LNCaP clone FGC (cell line): ENCODE data around the gene ERGIC1.

Experiments used
- DNase-seq: peaks from one replicate; pipeline ENCODE4 v3.0.0-alpha.2; 2011; ENCODE audit warnings: low read depth
- H3K4me3 ChIP-seq: 2 replicates; pipeline ENCODE4 v1.5.1; 2011; ENCODE audit warnings: mild to moderate bottlenecking, low read depth, low read length, control low read depth
- TF ChIP-seq, protein P1 (sequence below): IDR thresholded peaks from 2 replicates; pipeline ENCODE4 v1.5.1; 2012; ENCODE audit warnings: mild to moderate bottlenecking; ENCODE audit not compliant: control insufficient read depth, insufficient read depth; ENCODE audit errors: extremely low read depth

ERGIC1 gene

GRCh38 chr5:172898843-172899369 is 64.9 kb downstream of the ERGIC1 start:
- TF ChIP-seq, protein P1, sequence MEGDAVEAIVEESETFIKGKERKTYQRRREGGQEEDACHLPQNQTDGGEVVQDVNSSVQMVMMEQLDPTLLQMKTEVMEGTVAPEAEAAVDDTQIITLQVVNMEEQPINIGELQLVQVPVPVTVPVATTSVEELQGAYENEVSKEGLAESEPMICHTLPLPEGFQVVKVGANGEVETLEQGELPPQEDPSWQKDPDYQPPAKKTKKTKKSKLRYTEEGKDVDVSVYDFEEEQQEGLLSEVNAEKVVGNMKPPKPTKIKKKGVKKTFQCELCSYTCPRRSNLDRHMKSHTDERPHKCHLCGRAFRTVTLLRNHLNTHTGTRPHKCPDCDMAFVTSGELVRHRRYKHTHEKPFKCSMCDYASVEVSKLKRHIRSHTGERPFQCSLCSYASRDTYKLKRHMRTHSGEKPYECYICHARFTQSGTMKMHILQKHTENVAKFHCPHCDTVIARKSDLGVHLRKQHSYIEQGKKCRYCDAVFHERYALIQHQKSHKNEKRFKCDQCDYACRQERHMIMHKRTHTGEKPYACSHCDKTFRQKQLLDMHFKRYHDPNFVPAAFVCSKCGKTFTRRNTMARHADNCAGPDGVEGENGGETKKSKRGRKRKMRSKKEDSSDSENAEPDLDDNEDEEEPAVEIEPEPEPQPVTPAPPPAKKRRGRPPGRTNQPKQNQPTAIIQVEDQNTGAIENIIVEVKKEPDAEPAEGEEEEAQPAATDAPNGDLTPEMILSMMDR: no peak

GRCh38 chr5:172899436-172899835 is 65.4 kb downstream of the ERGIC1 start:
- DNase-seq: no peak
- TF ChIP-seq, protein P1: no peak
- no peak overlapping the region for H3K4me3 ChIP-seq

More at GRCh38 chr5:172898843-172899369, 64.9 kb downstream of the ERGIC1 start:
- no peak for DNase-seq
- no peak overlapping the region for H3K4me3 ChIP-seq

- H3K4me3 ChIP-seq: no peak overlapping the region
- no peak for DNase-seq
- TF ChIP-seq, protein P1: no peak
Measured at GRCh38 chr5:172901012-172901780, 67.1 kb downstream of the ERGIC1 start.

DNA sequence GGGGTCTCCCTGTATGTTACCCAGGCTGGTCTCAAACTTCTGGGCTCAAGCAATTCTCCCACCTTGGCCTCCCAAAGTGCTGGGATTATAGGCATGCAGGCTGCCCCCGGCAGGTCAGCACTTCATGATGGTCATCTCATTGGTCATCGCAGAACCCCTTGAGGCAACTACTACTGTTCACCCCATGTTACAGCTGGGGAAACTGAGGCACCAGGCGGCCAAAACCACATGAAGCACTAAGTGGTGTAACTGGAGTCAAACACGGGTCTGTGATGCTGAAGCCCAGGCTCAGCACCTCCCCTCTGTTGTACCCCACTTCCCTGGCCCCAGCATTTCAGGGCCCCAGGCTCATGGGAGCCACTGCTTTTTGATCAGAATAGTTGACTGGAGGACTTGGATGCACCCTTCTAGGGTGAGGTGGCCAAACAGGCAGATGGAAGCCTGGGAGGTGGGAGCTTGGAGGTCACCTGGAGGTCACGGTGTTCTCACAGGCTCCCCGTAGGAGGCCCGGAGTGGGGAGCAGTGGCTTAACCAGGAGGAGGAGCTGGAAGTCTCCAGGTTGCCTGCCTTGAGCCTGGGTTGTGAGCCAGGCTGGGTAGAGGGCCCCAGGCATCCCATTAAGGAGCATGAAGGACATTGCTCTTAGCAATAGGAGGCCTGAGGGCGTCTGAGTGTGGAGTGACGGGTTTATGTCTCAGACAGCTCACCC is 67.9 kb downstream of the ERGIC1 start:
- TF ChIP-seq, protein P1: no peak
- no peak for DNase-seq
- H3K4me3 ChIP-seq: no peak overlapping the region

DNA sequence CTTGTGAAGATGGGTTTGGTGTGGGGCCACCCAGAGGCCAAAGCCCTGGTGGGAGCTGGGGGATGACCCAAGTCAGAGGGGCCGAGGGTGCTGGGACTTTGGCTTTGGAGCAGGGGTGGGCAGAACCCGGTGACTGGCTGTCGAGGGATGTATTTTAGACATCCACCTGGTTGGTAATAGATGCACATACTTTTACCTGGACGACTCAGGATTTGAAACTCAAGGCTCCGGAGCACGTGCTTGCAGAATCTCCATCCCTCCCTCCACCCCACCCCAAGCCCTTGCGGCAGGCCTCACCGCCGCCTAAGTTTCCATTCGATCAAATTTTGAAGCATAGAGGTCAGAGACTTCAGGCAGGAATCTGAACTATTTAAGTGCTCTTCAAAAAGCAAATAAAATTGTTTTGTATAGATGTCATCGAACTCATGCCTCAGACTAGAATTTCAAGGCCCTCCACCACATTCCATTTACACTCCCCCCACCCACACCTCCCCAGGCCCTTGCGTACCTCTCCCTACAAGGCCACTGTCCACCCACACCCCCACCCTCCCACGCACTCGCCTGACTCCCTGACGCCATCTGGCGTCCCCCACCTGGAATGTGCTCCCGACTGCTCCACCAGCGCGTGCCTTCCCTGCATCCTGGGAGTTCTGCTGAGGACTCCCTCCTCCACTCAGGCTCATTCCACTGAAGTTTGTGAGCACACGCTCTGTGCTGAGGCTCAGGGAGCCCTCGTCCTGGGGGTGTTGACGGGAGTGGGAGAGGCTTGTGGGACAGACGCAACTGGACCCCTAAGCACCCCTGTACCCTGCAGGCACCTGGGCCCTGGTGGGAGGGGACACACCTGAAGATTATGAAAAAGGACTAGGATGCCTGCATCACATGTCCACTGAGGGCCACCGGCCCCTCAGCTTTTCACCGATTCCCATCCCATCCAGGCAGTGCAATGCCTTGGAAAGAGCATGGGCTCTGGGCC is 68.7 kb downstream of the ERGIC1 start:
- no peak overlapping the region for H3K4me3 ChIP-seq
- TF ChIP-seq, protein P1: peak; percentile 57
- DNase-seq: no peak

DNA sequence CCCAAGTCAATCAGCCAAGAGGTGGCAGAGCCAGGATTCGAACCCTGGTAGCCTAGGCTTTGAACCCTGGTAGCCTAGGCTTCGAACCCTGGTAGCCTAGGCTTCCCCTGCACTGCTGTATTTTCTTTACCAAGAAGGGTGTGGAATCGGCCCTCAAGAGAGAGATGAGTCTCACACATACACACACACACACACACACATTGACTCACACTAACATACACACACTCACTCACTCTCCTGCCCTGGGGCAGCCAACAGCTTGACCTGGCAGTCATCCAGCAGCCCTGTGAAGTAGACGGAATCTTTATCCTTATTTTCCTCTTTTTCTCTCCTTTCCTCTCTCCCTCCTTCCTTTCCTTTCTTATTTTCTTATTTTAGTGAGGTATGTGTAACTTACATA is 69.7 kb downstream of the ERGIC1 start:
- DNase-seq: peak; percentile 40

More for the DNA sequence above, 69.7 kb downstream of the ERGIC1 start:
- H3K4me3 ChIP-seq: no peak overlapping the region
- TF ChIP-seq, protein P1: no peak
